Activated CD8-positive, alpha-beta T cell treated with anti-CD3 and anti-CD28 coated beads for 36 hours (primary cell): ENCODE measurements around the gene P3H4. TPM values are rescaled to one million over a fixed set of nuclear protein-coding genes. Genes with fewer than 3 reads are reported as not detected.
"Not testable (repeated sequence)": the region's sequence is repeated elsewhere in the genome, so short reads cannot be mapped to it uniquely, and the experiment has no call there.

Experiments
- ATAC-seq: fragments of 200-7000 bp; cut with Tn5 transposase; one replicate; pipeline ENCODE4 v1.10.0; 2021; ENCODE audit warnings: mild to moderate bottlenecking, moderate library complexity
- CTCF ChIA-PET: fragments of 350-600 bp; sonication (Branson Sonifier 250); formaldehyde crosslinking; loops from one replicate; lab custom pipeline; 2021; ENCODE audit warnings: antibody characterized with exemption; lab: Charles Lee
- POLR2A ChIA-PET: fragments of 350-600 bp; sonication (Branson Sonifier 250); formaldehyde crosslinking; loops from one replicate; lab custom pipeline; 2021; ENCODE audit warnings: antibody characterized with exemption; lab: Charles Lee
- DNase-seq: peaks from one replicate; pipeline ENCODE4 v3.0.0-alpha.2; 2020
- H3K27ac Mint-ChIP-seq: one replicate; pipeline ENCODE4 v1.8.0; 2021; ENCODE audit warnings: mild to moderate bottlenecking, mixed read lengths
- H3K27me3 Mint-ChIP-seq: one replicate; pipeline ENCODE4 v1.8.0; 2021; ENCODE audit warnings: mixed read lengths
- H3K36me3 Mint-ChIP-seq: one replicate; pipeline ENCODE4 v1.8.0; 2021; ENCODE audit warnings: low read depth, mixed read lengths
- H3K4me1 Mint-ChIP-seq: one replicate; pipeline ENCODE4 v1.8.0; 2021; ENCODE audit warnings: low read depth, mixed read lengths
- H3K4me3 Mint-ChIP-seq: one replicate; pipeline ENCODE4 v1.8.0; 2021; ENCODE audit warnings: mild to moderate bottlenecking, moderate library complexity, mixed read lengths
- H3K9me3 Mint-ChIP-seq: one replicate; pipeline ENCODE4 v1.8.0; 2021; ENCODE audit warnings: mixed read lengths
- CTCF ChIP-seq: fragments of 200-600 bp; IDR thresholded peaks from one replicate; pipeline ENCODE4 v1.8.0; 2022; ENCODE audit warnings: antibody characterized with exemption, mild to moderate bottlenecking
- intact Hi-C: fragments of 100-400 bp; cut with micrococcal nuclease; formaldehyde crosslinking; loops from one replicate; pipeline ENCODE4 v1.10.0; 2022
- total RNA-seq, 2 experiments: library from RNA; stranded (reverse); gene quantifications; one replicate each; pipeline ENCODE4 v1.2.3, GENCODE V29; 2021

Gene P3H4
- total RNA-seq, 2 experiments from 2014 or later, result 2.6 to 3.2 TPM

GRCh38 chr17:41782142-41782541 is 29.6 kb downstream of the P3H4 start:
- POLR2A ChIA-PET, result no interaction called here
- Mint-ChIP-seq H3K27ac (no peak overlapping the region), H3K9me3 (no peaks in the 10 kb centered on the region), H3K36me3 (no peaks in the 10 kb centered on the region), H3K27me3 (peaks cover 26% of the 10 kb centered on the region), H3K4me3 (no peak overlapping the region), H3K4me1 (peaks cover 15% of the 10 kb centered on the region)
- intact Hi-C loops, result no loop called here
- CTCF ChIA-PET, result no interaction called here
- no peak for DNase-seq
- no peak for TF ChIP-seq CTCF
- ATAC-seq, result no peak

- Mint-ChIP-seq H3K36me3 (no peaks in the 10 kb centered on the region), H3K9me3 (no peaks in the 10 kb centered on the region), H3K4me3 (no peak overlapping the region), H3K27ac (no peak overlapping the region), H3K4me1 (peaks cover 11% of the 10 kb centered on the region), H3K27me3 (peaks cover 23% of the 10 kb centered on the region)
- TF ChIP-seq CTCF, result no peak
- POLR2A ChIA-PET, result no interaction called here
- ATAC-seq (no peak), DNase-seq (no peak)
- CTCF ChIA-PET, result no interaction called here
- intact Hi-C loops, result no loop called here
Measured at GRCh38 chr17:41781404-41782110, 30.2 kb downstream of the P3H4 start.

- H3K27ac Mint-ChIP-seq, result no peak overlapping the region
- ATAC-seq (no peak), DNase-seq (no peak)
- CTCF ChIA-PET, result interaction anchor here (1.3 to 1.7 kb wide), 3 partner anchors 22 to 84 kb away, joined by 4 to 6 read pairs (median 4); no protein-coding TSS in a partner anchor
- no peak for TF ChIP-seq CTCF
- peaks cover 18% of the 10 kb centered on the region for H3K27me3 Mint-ChIP-seq
- H3K36me3 Mint-ChIP-seq, result no peaks in the 10 kb centered on the region
- peaks cover 4% of the 10 kb centered on the region for H3K4me1 Mint-ChIP-seq
- POLR2A ChIA-PET, result no interaction called here
- H3K4me3 Mint-ChIP-seq, result no peak overlapping the region
- intact Hi-C loops, result no loop called here
- H3K9me3 Mint-ChIP-seq, result no peaks in the 10 kb centered on the region
Measured at GRCh38 chr17:41779954-41780353, 31.8 kb downstream of the P3H4 start.

- H3K4me3 Mint-ChIP-seq, result no peak overlapping the region
- H3K27me3 Mint-ChIP-seq, result peaks cover 6% of the 10 kb centered on the region
- H3K36me3 Mint-ChIP-seq, result no peaks in the 10 kb centered on the region
- no peak for TF ChIP-seq CTCF
- POLR2A ChIA-PET, result no interaction called here
- CTCF ChIA-PET, result interaction anchor here (0.8 to 1.0 kb wide), 2 partner anchors 9 to 24 kb away, joined by 3 read pairs; partner anchors contain the start of gene JUP
- intact Hi-C loops, result no loop called here
- no peak overlapping the region for H3K27ac Mint-ChIP-seq
- ATAC-seq, result no peak
- H3K9me3 Mint-ChIP-seq, result no peaks in the 10 kb centered on the region
- no peak for DNase-seq
- no peaks in the 10 kb centered on the region for H3K4me1 Mint-ChIP-seq
Measured at GRCh38 chr17:41777574-41778188, 34.1 kb downstream of the P3H4 start.

- no peaks in the 10 kb centered on the region for H3K4me1 Mint-ChIP-seq
- no peak overlapping the region for H3K27ac Mint-ChIP-seq
- H3K27me3 Mint-ChIP-seq, result peaks cover 2% of the 10 kb centered on the region
- no peak for TF ChIP-seq CTCF
- ChIA-PET POLR2A (no interaction called here), CTCF (interaction anchor here (0.8 to 1.0 kb wide), 2 partner anchors 10 to 25 kb away, joined by 3 read pairs; partner anchors contain the start of gene JUP)
- DNase-seq (no peak), ATAC-seq (no peak)
- no peaks in the 10 kb centered on the region for H3K9me3 Mint-ChIP-seq
- H3K4me3 Mint-ChIP-seq, result no peak overlapping the region
- intact Hi-C loops, result no loop called here
- H3K36me3 Mint-ChIP-seq, result no peaks in the 10 kb centered on the region
Measured at GRCh38 chr17:41777157-41777573, 34.6 kb downstream of the P3H4 start.

- H3K4me1 Mint-ChIP-seq, DNase-seq, intact Hi-C loops, H3K9me3 Mint-ChIP-seq, POLR2A ChIA-PET, H3K27ac Mint-ChIP-seq, H3K27me3 Mint-ChIP-seq, H3K36me3 Mint-ChIP-seq, ATAC-seq, H3K4me3 Mint-ChIP-seq: not testable (repeated sequence)
- CTCF ChIA-PET, result interaction anchor here (1.1 kb wide), 1 partner anchor 25 kb away, joined by 3 read pairs; no protein-coding TSS in a partner anchor
Measured at GRCh38 chr17:41776262-41776900, 35.4 kb downstream of the P3H4 start.
